SIG-M5 treated with dmso at 0.1 percent for 504 hours (cell line): ENCODE data around the gene XCL2.
A peak's percentile ranks its signal among the peaks of the same experiment; 100 is the strongest.
"Not testable (repeated sequence)": the region's sequence is repeated elsewhere in the genome, so short reads cannot be mapped to it uniquely, and the experiment has no call there.

Experiments used
- DNase-seq: peaks from one replicate; lab custom pipeline; 2025; ENCODE audit not compliant: unreplicated experiment; lab: John Stamatoyannopoulos, UW

The XCL2 gene

GRCh38 chr1:168560370-168560769 is 16.6 kb upstream of the XCL2 start:
- DNase-seq, result no peak

- no peak for DNase-seq
These were observed 12.8 kb upstream of the XCL2 start for GRCh38 chr1:168556647-168557046.

GRCh38 chr1:168555508-168556046 is 11.8 kb upstream of the XCL2 start:
- DNase-seq, result no peak

- DNase-seq, result peak; percentile 61
These were observed 11.0 kb upstream of the XCL2 start for GRCh38 chr1:168554603-168555483.

- DNase-seq, result no peak
These were observed 10.1 kb upstream of the XCL2 start for GRCh38 chr1:168553680-168554553.

- no peak for DNase-seq
These were observed 9.2 kb upstream of the XCL2 start for GRCh38 chr1:168552961-168553360.

GRCh38 chr1:168551688-168552087 is 7.9 kb upstream of the XCL2 start:
- DNase-seq, result no peak

- DNase-seq, result no peak
These were observed 7.2 kb upstream of the XCL2 start for GRCh38 chr1:168550971-168551370.

GRCh38 chr1:168546553-168546895 is 2.7 kb upstream of the XCL2 start:
- DNase-seq, result not testable (repeated sequence)

- DNase-seq, result peak; percentile 75
These were observed 2.1 kb upstream of the XCL2 start for GRCh38 chr1:168545678-168546552.

- not testable (repeated sequence) for DNase-seq
These were observed 819 bp downstream of the XCL2 start for GRCh38 chr1:168542978-168543377.

- DNase-seq, result not testable (repeated sequence)
These were observed 3.0 kb downstream of the XCL2 start for GRCh38 chr1:168540798-168541197.

GRCh38 chr1:168535536-168535935 is 8.3 kb downstream of the XCL2 start:
- DNase-seq, result peak; percentile 84

- no peak for DNase-seq
These were observed 12.0 kb downstream of the XCL2 start for GRCh38 chr1:168531615-168532345.

GRCh38 chr1:168529518-168529917 is 14.3 kb downstream of the XCL2 start:
- DNase-seq, result peak; percentile 39

- no peak for DNase-seq
These were observed 22.3 kb downstream of the XCL2 start for GRCh38 chr1:168521401-168522000.

GRCh38 chr1:168520832-168521231 is 23.0 kb downstream of the XCL2 start:
- DNase-seq, result no peak

- peak; percentile 48 for DNase-seq
These were observed 23.6 kb downstream of the XCL2 start for GRCh38 chr1:168520052-168520751.

GRCh38 chr1:168518813-168519212 is 25.0 kb downstream of the XCL2 start:
- DNase-seq, result no peak
